Neural cell (in vitro differentiated cells): Measurements from ENCODE around the gene SPATA33.
A peak's percentile ranks its signal among the peaks of the same experiment; 100 is the strongest.

Experiments used
- CTCF ChIP-seq: fragments of 450-650 bp; IDR thresholded peaks from 2 replicates; pipeline ENCODE4 v1.5.1; 2014; ENCODE audit warnings: antibody characterized with exemption, mild to moderate bottlenecking, moderate library complexity; ENCODE audit not compliant: poor library complexity, severe bottlenecking
- EP300 ChIP-seq: fragments of 450-650 bp; conservative IDR thresholded peaks from 2 replicates; pipeline ENCODE4 v1.6.1; 2014; ENCODE audit warnings: antibody characterized with exemption, mild to moderate bottlenecking, moderate library complexity; ENCODE audit not compliant: poor library complexity, severe bottlenecking
- EZH2 ChIP-seq: fragments of 200-600, 300-800 bp; shearing (Covaris generic), sonication (generic); IDR thresholded peaks from 2 replicates; pipeline ENCODE4 v1.6.1; 2014; ENCODE audit warnings: antibody characterized with exemption, low read length, borderline replicate concordance, mild to moderate bottlenecking; ENCODE audit not compliant: insufficient read depth, poor library complexity, severe bottlenecking
- MXI1 ChIP-seq: fragments of 450-650 bp; conservative IDR thresholded peaks from 2 replicates; pipeline ENCODE4 v1.6.1; 2014; ENCODE audit warnings: antibody characterized with exemption, mild to moderate bottlenecking; ENCODE audit not compliant: poor library complexity, severe bottlenecking
- POLR2AphosphoS5 ChIP-seq: IDR thresholded peaks from 2 replicates; pipeline ENCODE4 v1.6.1; 2012
- RAD21 ChIP-seq: fragments of 450-650 bp; conservative IDR thresholded peaks from 2 replicates; pipeline ENCODE4 v1.6.1; 2014; ENCODE audit warnings: antibody characterized with exemption, mild to moderate bottlenecking, moderate library complexity
- REST ChIP-seq: IDR thresholded peaks from 2 replicates; pipeline ENCODE4 v1.6.1; 2012; ENCODE audit warnings: borderline replicate concordance
- SMC3 ChIP-seq: fragments of 450-650 bp; conservative IDR thresholded peaks from 2 replicates; pipeline ENCODE4 v1.6.1; 2014; ENCODE audit warnings: antibody characterized with exemption, mild to moderate bottlenecking, moderate library complexity; ENCODE audit not compliant: poor library complexity
- TAF1 ChIP-seq: IDR thresholded peaks from 2 replicates; pipeline ENCODE4 v1.6.1; 2012; ENCODE audit warnings: low read depth

GRCh38 chr16:89615596-89616090, 42.0 kb upstream of the SPATA33 start:
- TF ChIP-seq CTCF (peak; percentile 30), REST (no peak), RAD21 (no peak), EP300 (no peak), EZH2 (no peak), POLR2AphosphoS5 (no peak), SMC3 (no peak), MXI1 (no peak), TAF1 (no peak)
